ENCODE measurements around the gene NAT14. TPM values are rescaled to one million over a fixed set of nuclear protein-coding genes. Genes with fewer than 3 reads are reported as not detected.

NAT14 gene
- total RNA-seq, 2 experiments from 2014 or later, result 10.5 to 14.7 TPM

- H3K27me3 Mint-ChIP-seq, result peaks cover 67% of the 10 kb centered on the region
- POLR2A ChIA-PET, result no interaction called here
- Histone ChIP-seq H3K27me3 (ENCODE audit: control insufficient read depth in 1 of 2, insufficient read depth in 2 of 2, low read length in 2 of 2) (peaks cover 58 to 82% of the 10 kb centered on the region in 2 experiments), H3K4me3 (ENCODE audit: low read length) (no peak overlapping the region), H3K9me3 (ENCODE audit: control insufficient read depth in 1 of 2, insufficient read depth in 1 of 2, low read length in 2 of 2) (peaks cover 0 to 38% of the 10 kb centered on the region in 2 experiments), H3K36me3 (ENCODE audit: insufficient read depth, low read length) (no peaks in the 10 kb centered on the region), H3K27ac (ENCODE audit: low read depth in 1 of 2, low read length in 2 of 2) (no peak overlapping the region), H3K4me1 (ENCODE audit: insufficient read depth, low read length) (peaks cover 28% of the 10 kb centered on the region)
- peaks cover 33% of the 10 kb centered on the region for H3K4me1 Mint-ChIP-seq (ENCODE audit: low read depth)
- TF ChIP-seq CTCF (IDR thresholded peaks at IDR 0.05), result no peak
- ATAC-seq (ENCODE audit: poor library complexity) (no peak), DNase-seq (no peak)
- H3K4me3 Mint-ChIP-seq, result no peak overlapping the region
- H3K9me3 Mint-ChIP-seq, result no peaks in the 10 kb centered on the region
- CTCF ChIA-PET, result no interaction called here
- H3K36me3 Mint-ChIP-seq (ENCODE audit: low read depth), result no peaks in the 10 kb centered on the region
- intact Hi-C loops (cut with DNase I, micrococcal nuclease), result no loop called here
- no peak overlapping the region for H3K27ac Mint-ChIP-seq
Measured at GRCh38 chr19:55439052-55439451, 45.9 kb upstream of the NAT14 start.

- Histone ChIP-seq H3K36me3 (ENCODE audit: insufficient read depth, low read length) (no peaks in the 10 kb centered on the region), H3K4me1 (ENCODE audit: insufficient read depth, low read length) (peaks cover 28% of the 10 kb centered on the region), H3K4me3 (ENCODE audit: low read length) (no peak overlapping the region), H3K27ac (ENCODE audit: low read depth in 1 of 2, low read length in 2 of 2) (no peak overlapping the region), H3K9me3 (ENCODE audit: control insufficient read depth in 1 of 2, insufficient read depth in 1 of 2, low read length in 2 of 2) (peaks cover 0 to 34% of the 10 kb centered on the region in 2 experiments), H3K27me3 (ENCODE audit: control insufficient read depth in 1 of 2, insufficient read depth in 2 of 2, low read length in 2 of 2) (peaks cover 66 to 83% of the 10 kb centered on the region in 2 experiments)
- Mint-ChIP-seq H3K9me3 (no peaks in the 10 kb centered on the region), H3K27ac (no peak overlapping the region), H3K27me3 (peaks cover 80% of the 10 kb centered on the region), H3K4me3 (no peak overlapping the region), H3K4me1 (ENCODE audit: low read depth) (peaks cover 33% of the 10 kb centered on the region), H3K36me3 (ENCODE audit: low read depth) (no peaks in the 10 kb centered on the region)
- peak in 2 of 14 experiments; percentile 8 to 51 for DNase-seq
- ChIA-PET CTCF (no interaction called here), POLR2A (no interaction called here)
- peak; percentile 52 for ATAC-seq (ENCODE audit: poor library complexity)
- intact Hi-C loops (cut with DNase I, micrococcal nuclease), result no loop called here
- no peak for TF ChIP-seq CTCF (IDR thresholded peaks at IDR 0.05)
Measured at GRCh38 chr19:55440411-55441105, 44.4 kb upstream of the NAT14 start.

- no peak overlapping the region for H3K27ac Mint-ChIP-seq
- POLR2A ChIA-PET, result no interaction called here
Measured at GRCh38 chr19:55441319-55441691, 43.7 kb upstream of the NAT14 start.

More at GRCh38 chr19:55441319-55441691, 43.7 kb upstream of the NAT14 start:
- H3K36me3 ChIP-seq (ENCODE audit: insufficient read depth, low read length), result no peaks in the 10 kb centered on the region
- H3K27me3 Mint-ChIP-seq, result peaks cover 86% of the 10 kb centered on the region
- TF ChIP-seq CTCF (IDR thresholded peaks at IDR 0.05), result no peak
- ATAC-seq (ENCODE audit: poor library complexity) (no peak), DNase-seq (no peak)
- peak overlapping the region; percentile 22 for H3K4me3 Mint-ChIP-seq
- H3K36me3 Mint-ChIP-seq (ENCODE audit: low read depth), result no peaks in the 10 kb centered on the region
- H3K27ac ChIP-seq (ENCODE audit: low read depth in 1 of 2, low read length in 2 of 2), result no peak overlapping the region
- peaks cover 68 to 84% of the 10 kb centered on the region in 2 experiments for H3K27me3 ChIP-seq (ENCODE audit: control insufficient read depth in 1 of 2, insufficient read depth in 2 of 2, low read length in 2 of 2)
- CTCF ChIA-PET, result no interaction called here
- no peak overlapping the region for H3K4me3 ChIP-seq (ENCODE audit: low read length)
- intact Hi-C loops (cut with DNase I, micrococcal nuclease), result no loop called here
- peaks cover 28% of the 10 kb centered on the region for H3K4me1 ChIP-seq (ENCODE audit: insufficient read depth, low read length)
- H3K9me3 Mint-ChIP-seq, result no peaks in the 10 kb centered on the region
- peaks cover 0 to 34% of the 10 kb centered on the region in 2 experiments for H3K9me3 ChIP-seq (ENCODE audit: control insufficient read depth in 1 of 2, insufficient read depth in 1 of 2, low read length in 2 of 2)
- peaks cover 33% of the 10 kb centered on the region for H3K4me1 Mint-ChIP-seq (ENCODE audit: low read depth)
